GM18520 (cell line): ENCODE results near the gene CEL.
"Not testable (repeated sequence)": the region's sequence is repeated elsewhere in the genome, so short reads cannot be mapped to it uniquely, and the experiment has no call there.

Experiments used
- ATAC-seq: cut with Tn5 transposase; IDR thresholded peaks from one replicate; pipeline ENCODE4 v1.9.1; 2021; ENCODE audit not compliant: unreplicated experiment

CEL gene

DNA sequence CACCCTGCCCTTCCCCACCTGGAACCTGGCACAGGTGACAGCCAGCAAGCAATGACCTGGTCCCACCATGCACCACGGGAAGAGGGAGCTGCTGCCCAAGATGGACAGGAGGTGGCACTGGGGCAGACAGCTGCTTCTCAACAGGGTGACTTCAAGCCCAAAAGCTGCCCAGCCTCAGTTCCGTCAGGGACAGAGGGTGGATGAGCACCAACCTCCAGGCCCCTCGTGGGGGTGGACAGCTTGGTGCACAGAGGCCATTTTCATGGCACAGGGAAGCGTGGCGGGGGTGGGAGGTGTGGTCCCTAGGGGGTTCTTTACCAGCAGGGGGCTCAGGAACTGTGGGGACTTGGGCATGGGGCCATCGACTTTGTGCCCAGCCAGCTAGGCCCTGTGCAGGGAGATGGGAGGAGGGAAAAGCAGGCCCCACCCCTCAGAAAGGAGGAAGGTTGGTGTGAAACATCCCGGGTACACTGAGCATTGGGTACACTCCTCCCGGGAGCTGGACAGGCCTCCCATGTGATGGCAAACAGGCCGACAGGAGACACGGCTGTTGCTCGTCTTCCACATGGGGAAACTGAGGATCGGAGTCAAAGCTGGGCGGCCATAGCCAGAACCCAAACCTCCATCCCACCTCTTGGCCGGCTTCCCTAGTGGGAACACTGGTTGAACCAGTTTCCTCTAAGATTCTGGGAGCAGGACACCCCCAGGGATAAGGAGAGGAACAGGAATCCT is 1.9 kb downstream of the CEL start:
- no peak for ATAC-seq

DNA sequence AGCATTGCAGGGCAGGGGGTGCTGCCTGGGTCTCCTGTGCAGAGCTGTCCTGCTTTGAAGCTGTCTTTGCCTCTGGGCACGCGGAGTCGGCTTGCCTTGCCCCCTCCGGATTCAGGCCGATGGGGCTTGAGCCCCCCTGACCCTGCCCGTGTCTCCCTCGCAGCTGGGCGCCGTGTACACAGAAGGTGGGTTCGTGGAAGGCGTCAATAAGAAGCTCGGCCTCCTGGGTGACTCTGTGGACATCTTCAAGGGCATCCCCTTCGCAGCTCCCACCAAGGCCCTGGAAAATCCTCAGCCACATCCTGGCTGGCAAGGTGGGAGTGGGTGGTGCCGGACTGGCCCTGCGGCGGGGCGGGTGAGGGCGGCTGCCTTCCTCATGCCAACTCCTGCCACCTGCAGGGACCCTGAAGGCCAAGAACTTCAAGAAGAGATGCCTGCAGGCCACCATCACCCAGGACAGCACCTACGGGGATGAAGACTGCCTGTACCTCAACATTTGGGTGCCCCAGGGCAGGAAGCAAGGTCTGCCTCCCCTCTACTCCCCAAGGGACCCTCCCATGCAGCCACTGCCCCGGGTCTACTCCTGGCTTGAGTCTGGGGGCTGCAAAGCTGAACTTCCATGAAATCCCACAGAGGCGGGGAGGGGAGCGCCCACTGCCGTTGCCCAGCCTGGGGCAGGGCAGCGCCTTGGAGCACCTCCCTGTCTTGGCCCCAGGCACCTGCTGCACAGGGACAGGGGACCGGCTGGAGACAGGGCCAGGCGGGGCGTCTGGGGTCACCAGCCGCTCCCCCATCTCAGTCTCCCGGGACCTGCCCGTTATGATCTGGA is 2.7 kb downstream of the CEL start:
- ATAC-seq = no peak

DNA sequence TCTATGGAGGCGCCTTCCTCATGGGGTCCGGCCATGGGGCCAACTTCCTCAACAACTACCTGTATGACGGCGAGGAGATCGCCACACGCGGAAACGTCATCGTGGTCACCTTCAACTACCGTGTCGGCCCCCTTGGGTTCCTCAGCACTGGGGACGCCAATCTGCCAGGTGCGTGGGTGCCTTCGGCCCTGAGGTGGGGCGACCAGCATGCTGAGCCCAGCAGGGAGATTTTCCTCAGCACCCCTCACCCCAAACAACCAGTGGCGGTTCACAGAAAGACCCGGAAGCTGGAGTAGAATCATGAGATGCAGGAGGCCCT is 3.2 kb downstream of the CEL start:
- no peak for ATAC-seq

GRCh38 chr9:133066181-133066983 is 4.6 kb downstream of the CEL start:
- no peak for ATAC-seq

DNA sequence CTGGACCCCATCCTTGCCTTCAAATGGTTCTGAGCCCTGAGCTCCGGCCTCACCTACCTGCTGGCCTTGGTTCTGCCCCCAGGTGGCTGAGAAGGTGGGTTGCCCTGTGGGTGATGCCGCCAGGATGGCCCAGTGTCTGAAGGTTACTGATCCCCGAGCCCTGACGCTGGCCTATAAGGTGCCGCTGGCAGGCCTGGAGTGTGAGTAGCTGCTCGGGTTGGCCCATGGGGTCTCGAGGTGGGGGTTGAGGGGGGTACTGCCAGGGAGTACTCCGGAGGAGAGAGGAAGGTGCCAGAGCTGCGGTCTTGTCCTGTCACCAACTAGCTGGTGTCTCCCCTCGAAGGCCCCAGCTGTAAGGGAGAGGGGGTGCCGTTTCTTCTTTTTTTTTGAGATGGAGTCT is 5.2 kb downstream of the CEL start:
- ATAC-seq = no peak

- ATAC-seq = no peak
These were observed 6.0 kb downstream of the CEL start for GRCh38 chr9:133067813-133068212.

GRCh38 chr9:133068431-133068830 is 6.7 kb downstream of the CEL start:
- not testable (repeated sequence) for ATAC-seq

GRCh38 chr9:133070500-133070961 is 8.8 kb downstream of the CEL start:
- ATAC-seq = not testable (repeated sequence)

- not testable (repeated sequence) for ATAC-seq
These were observed 9.2 kb downstream of the CEL start for GRCh38 chr9:133070985-133071384.

- ATAC-seq = no peak
These were observed 9.8 kb downstream of the CEL start for GRCh38 chr9:133071484-133072150.

DNA sequence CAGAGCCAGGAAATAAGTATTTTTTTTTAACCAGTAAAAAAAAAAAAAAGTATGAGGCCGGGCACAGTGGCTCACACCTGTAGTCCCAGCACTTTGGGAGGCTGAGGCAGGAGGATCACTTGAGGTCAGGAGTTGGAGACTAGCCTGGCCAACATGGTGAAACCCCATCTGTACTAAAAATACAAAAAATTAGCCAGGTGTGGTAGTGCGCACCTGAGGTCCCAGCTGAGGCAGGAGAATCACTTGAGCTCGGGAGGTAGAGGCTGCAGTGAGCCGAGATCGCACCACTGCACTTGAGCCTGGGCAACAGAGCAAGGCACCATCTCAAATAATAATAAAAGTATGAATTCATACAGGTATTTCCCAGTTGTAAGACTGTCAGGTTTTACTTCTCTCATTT is 10.4 kb downstream of the CEL start:
- not testable (repeated sequence) for ATAC-seq

DNA sequence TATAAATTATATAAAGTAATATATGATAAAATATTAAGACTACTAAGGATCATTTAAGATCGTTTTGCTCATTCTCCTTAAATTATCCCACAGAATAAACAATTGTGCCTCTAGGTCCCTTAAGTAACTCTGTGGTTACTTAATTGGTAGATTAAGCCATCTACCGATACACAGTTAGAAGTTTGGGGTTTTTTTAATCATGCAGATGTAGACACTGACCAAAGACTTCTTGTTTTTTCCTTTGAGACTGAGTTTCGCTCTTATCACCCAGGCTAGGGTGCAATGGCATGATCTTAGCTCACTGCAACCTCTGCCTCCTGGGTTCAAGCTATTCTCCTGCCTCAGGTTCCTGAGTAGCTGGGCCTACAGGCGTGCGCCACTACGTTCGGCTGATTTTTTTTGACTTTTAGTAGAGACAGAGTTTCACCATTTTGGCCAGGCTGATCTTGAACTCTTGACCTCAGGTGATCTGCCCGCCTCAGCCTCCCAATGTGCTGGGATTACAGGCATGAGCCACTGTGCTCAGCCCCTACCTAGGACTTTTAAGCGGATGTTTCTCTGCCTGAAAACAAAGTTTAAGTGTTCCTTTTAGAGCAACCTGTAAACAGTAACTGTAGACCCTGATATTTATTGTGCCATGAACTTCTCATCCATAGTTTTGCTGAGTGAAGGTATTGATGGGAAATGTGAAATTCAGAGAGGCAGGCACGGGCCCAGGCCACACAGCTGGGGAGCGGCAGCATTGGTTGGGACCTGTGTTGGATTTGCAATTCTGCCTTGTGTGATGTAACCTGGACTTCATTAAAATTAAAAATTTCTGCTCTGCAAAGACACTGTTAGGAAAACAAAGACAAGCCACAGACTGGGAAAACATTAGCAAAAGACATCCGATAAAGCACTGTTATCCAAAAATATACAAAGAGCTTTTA is 11.6 kb downstream of the CEL start:
- ATAC-seq = no peak

DNA sequence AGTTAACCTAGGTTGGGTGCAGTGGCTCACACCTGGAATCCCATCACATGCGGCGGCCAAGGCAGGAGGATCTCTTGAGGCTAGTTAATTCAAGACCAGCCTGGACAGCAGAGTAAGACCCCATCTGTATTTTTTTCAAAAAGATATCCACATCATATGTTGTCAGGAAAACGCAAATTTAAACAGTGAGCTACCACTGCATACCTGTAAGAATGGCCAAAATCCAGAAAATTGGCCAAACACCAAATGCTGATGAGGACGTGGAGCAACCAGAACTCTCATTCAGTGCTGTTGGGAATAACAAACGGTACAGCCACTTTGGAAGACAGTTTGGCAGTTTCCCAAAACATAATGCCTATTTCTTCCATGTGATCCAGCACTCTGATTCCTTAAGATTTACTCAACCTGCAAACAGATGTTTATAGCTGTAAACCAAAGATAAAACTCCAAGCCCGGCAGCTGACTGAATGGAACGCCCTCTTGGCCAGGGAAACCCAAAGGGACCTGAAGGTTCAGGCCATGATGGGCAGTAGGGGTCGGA is 12.4 kb downstream of the CEL start:
- no peak for ATAC-seq

DNA sequence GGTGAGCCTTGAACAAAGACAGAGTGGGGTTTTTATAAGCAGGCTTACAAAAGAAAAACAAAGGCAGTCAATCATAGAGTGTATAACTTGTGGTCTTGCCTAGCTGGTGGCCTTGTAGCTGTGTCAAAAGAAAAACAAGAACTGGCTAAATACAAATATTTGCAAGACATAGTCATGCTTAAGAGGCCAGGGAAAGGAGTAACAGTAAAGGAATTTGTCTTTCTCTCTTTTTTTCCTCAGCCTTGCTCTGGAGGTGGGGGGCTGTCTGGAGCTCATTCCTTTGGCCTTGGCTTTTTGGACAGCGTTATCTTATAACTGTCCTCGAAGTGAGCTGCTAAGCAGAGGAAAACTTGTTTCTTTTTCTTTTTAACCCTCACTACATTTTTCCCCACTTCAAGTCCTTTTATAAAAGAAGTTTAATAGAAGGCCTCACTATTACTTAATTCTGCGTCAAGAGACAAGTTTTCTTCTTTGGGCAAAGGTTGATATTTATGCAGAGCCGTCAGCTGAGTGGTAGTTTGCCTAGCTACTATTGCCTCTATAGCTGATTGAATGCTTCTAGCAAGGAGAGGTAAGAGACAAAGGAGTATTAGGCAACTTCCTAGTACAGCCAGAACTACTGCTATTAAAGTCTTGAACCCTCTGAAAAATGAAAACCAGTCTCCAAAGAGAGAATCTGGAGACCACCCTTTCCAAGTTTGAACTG is 14.3 kb downstream of the CEL start:
- ATAC-seq = no peak

- no peak for ATAC-seq
These were observed 14.9 kb downstream of the CEL start for GRCh38 chr9:133076691-133077090.

- ATAC-seq = no peak
These were observed 16.7 kb downstream of the CEL start for GRCh38 chr9:133078486-133078885.

- ATAC-seq = no peak
These were observed 18.4 kb downstream of the CEL start for GRCh38 chr9:133080161-133080560.

GRCh38 chr9:133080786-133081779 is 19.3 kb downstream of the CEL start:
- ATAC-seq = not testable (repeated sequence)
